Measurements from ENCODE around the gene POLR2M.

Gene POLR2M

DNA sequence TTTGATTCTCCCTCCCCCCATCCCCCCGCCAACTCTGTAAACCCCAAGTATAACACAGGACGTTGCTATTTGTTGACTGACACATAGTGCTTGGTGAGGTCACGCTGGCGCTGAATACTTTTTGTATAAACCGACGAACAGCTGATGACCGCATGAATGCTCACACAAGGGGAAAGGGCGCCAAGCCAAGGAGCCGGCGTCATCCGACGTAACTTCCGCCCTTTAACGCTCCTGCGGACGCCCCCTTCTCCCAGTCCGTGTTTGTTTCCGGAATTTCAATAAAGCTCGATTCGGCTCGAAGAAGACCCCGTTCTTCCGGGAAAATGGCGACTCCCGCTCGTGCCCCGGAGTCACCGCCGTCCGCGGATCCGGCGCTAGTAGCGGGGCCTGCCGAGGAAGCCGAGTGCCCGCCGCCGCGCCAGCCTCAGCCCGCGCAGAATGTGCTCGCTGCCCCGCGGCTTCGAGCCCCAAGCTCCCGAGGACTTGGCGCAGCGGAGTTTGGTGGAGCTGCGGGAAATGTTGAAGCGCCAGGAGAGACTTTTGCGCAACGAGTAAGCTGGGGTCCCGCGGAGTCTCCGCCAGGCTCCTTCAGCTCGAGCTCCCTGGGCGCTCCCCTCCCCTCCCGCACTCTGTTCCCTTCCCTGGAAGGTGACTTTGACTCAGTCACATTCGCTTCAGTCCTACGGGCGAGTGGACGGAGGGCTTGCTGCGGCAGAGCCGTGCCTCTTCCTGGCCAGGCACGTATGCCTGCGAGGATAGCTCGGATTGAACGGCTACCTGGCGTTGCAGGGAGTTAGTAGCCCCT, at the start of gene POLR2M:
TSS of gene POLR2M (plus strand) at position 310 of the 805 bp plus-strand sequence. CDS start at position 439, 129 bp downstream.
- peak; percentile 99 to 100 for DNase-seq (ENCODE audit: low read depth in 2 of 2)
- peak within 1 kb of the TSS; percentile 96 to 97 for H3K4me3 ChIP-seq (replicated peaks in 1 of 2; ENCODE audit: low read depth in 2 of 2, low read length in 2 of 2)
- no peak for TF ChIP-seq CTCF (IDR thresholded peaks at IDR 0.05; ENCODE audit: low read depth, low read length)

GRCh38 chr15:57657619-57658018, 48.9 kb upstream of the POLR2M start:
- no peak for TF ChIP-seq CTCF (IDR thresholded peaks at IDR 0.05; ENCODE audit: low read depth, low read length)
- DNase-seq (ENCODE audit: low read depth in 2 of 2) = no peak
- no peak overlapping the region for H3K4me3 ChIP-seq (replicated peaks in 1 of 2; ENCODE audit: low read depth in 2 of 2, low read length in 2 of 2)

DNA sequence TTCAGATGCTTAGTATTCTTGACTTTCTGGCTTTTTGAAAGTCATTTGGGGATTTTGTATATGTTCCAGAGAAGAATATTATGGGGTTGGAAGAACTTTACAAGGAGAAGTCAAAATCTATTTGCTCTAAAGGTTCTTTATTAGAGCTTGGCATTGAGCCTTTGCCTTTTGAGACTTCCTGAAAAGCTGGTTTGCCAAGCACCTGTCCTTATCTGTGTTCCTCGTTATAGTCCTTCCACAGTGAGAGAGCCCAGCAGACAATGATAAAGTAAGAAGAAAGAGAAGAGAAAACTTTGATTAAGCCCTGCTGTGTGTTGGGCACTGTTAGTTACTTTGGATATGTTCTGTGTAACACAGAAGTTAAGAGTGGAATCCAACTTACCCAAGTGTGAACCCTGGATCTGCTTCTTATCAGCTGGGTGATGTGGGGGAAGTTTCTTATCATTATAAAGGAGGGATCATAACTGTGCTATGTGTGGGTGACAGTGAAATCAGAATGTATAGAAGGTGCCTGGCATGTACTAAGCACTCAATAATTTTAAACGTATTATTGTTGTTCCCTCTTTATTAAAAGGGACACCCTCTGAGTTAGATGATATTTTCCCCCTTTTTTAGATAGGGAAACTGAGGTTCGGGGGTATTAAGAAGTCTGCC, 44.3 kb upstream of the POLR2M start:
- no peak for DNase-seq (ENCODE audit: low read depth in 2 of 2)
- TF ChIP-seq CTCF (IDR thresholded peaks at IDR 0.05; ENCODE audit: low read depth, low read length) = no peak
- H3K4me3 ChIP-seq (replicated peaks in 1 of 2; ENCODE audit: low read depth in 2 of 2, low read length in 2 of 2) = no peak overlapping the region

- no peak for DNase-seq (ENCODE audit: low read depth in 2 of 2)
- no peak for TF ChIP-seq CTCF (IDR thresholded peaks at IDR 0.05; ENCODE audit: low read depth, low read length)
- no peak overlapping the region for H3K4me3 ChIP-seq (replicated peaks in 1 of 2; ENCODE audit: low read depth in 2 of 2, low read length in 2 of 2)
Measured at GRCh38 chr15:57662802-57663201, 43.7 kb upstream of the POLR2M start.

DNA sequence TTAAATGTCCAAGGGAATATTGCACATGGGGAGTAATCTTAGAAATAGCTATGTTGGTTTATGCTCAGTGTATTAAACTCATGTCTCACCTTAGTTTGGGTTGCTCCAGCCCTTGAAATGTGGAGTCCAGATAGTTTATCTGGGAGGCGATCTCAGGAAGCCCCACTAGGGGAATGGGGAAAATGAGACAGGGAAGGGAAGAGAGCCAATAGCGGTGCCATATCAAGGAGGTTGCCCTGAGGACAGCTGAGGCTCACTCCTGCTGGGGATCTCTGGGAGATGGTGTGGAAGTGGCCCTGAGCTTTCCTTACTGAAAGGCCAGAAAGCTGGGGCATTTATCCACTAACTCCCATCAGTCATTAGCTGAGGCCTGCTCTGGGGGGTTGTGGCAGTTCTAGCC, 43.3 kb upstream of the POLR2M start:
- no peak overlapping the region for H3K4me3 ChIP-seq (replicated peaks in 1 of 2; ENCODE audit: low read depth in 2 of 2, low read length in 2 of 2)
- TF ChIP-seq CTCF (IDR thresholded peaks at IDR 0.05; ENCODE audit: low read depth, low read length) = no peak
- no peak for DNase-seq (ENCODE audit: low read depth in 2 of 2)

DNA sequence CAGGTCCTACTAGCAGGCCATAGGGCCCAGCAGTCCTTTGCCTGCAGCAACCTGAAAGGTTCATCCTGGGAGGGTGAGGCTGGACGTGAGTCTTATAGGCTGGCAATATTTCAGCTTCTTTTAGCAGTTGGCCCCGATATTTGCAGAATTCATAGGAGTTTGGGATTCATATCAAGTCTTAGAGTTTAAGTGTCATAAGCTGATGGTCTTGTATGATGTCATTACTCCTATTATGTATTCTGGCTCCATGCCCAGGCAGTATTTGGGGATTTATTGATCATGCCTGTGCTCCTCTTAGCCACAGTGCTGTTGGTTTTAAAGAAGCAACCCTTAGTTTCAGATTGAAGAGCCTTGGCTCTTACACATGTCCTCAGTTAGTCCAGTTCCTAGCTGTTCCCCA, 41.3 kb upstream of the POLR2M start:
- no peak for TF ChIP-seq CTCF (IDR thresholded peaks at IDR 0.05; ENCODE audit: low read depth, low read length)
- H3K4me3 ChIP-seq (replicated peaks in 1 of 2; ENCODE audit: low read depth in 2 of 2, low read length in 2 of 2) = no peak overlapping the region
- no peak for DNase-seq (ENCODE audit: low read depth in 2 of 2)

Measured in cardiac fibroblast (primary cell).